ENCODE measurements around the gene USH1C.

The USH1C gene

DNA sequence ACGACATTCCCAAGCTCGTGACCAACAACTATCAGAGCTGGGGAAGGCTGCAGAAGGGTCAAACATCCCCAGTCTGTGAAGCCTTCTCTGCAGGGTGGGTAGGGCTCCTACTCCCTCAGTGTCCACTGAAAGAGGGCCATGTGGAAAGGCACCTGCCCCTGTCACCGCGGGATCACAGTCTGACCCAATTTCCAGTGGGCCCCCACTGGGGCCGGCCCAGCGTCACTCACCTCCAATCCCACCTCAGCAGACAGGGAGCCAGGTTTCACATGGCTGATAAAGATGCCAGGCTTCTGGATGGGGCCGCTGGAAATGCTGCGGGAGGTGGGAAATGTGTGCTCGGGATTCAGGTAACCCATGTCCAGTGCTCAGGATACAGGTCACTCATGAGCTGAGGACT, 20.0 kb downstream of the USH1C start:
- ATAC-seq: no peak
- TF ChIP-seq, protein P1, sequence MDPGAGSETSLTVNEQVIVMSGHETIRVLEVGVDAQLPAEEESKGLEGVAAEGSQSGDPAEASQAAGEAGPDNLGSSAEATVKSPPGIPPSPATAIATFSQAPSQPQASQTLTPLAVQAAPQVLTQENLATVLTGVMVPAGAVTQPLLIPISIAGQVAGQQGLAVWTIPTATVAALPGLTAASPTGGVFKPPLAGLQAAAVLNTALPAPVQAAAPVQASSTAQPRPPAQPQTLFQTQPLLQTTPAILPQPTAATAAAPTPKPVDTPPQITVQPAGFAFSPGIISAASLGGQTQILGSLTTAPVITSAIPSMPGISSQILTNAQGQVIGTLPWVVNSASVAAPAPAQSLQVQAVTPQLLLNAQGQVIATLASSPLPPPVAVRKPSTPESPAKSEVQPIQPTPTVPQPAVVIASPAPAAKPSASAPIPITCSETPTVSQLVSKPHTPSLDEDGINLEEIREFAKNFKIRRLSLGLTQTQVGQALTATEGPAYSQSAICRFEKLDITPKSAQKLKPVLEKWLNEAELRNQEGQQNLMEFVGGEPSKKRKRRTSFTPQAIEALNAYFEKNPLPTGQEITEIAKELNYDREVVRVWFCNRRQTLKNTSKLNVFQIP (CRISPR knock-in tag; IDR thresholded peaks at IDR 0.05; ENCODE audit: borderline replicate concordance, low read depth): no peak
- TF ChIP-seq OSR1 (CRISPR knock-in tag; IDR thresholded peaks at IDR 0.05): no peak
- no peak for TF ChIP-seq ZNF565 (CRISPR knock-in tag; conservative IDR thresholded peaks at IDR 0.05; ENCODE audit: low read depth)
- no peak for TF ChIP-seq TOX (CRISPR knock-in tag; IDR thresholded peaks at IDR 0.05; ENCODE audit: borderline replicate concordance)
- no peak for TF ChIP-seq ZC3H10 (CRISPR knock-in tag; IDR thresholded peaks at IDR 0.05)
- no peak for TF ChIP-seq ESRRG (CRISPR knock-in tag; IDR thresholded peaks at IDR 0.05)
- TF ChIP-seq SNAI2 (CRISPR knock-in tag; IDR thresholded peaks at IDR 0.05): no peak
- no peak for TF ChIP-seq BACH2 (CRISPR knock-in tag; IDR thresholded peaks at IDR 0.05; ENCODE audit: borderline replicate concordance)
- no peak for TF ChIP-seq ISL1 (CRISPR knock-in tag; IDR thresholded peaks at IDR 0.05)
- TF ChIP-seq, protein P2, sequence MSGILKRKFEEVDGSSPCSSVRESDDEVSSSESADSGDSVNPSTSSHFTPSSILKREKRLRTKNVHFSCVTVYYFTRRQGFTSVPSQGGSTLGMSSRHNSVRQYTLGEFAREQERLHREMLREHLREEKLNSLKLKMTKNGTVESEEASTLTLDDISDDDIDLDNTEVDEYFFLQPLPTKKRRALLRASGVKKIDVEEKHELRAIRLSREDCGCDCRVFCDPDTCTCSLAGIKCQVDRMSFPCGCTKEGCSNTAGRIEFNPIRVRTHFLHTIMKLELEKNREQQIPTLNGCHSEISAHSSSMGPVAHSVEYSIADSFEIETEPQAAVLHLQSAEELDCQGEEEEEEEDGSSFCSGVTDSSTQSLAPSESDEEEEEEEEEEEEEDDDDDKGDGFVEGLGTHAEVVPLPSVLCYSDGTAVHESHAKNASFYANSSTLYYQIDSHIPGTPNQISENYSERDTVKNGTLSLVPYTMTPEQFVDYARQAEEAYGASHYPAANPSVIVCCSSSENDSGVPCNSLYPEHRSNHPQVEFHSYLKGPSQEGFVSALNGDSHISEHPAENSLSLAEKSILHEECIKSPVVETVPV (CRISPR knock-in tag; IDR thresholded peaks at IDR 0.05): no peak
- TF ChIP-seq CSDC2 (CRISPR knock-in tag; IDR thresholded peaks at IDR 0.05): no peak
- no peak for TF ChIP-seq ZNF70 (CRISPR knock-in tag; IDR thresholded peaks at IDR 0.05)
- no peak for TF ChIP-seq ZNF8 (CRISPR knock-in tag; IDR thresholded peaks at IDR 0.05)
- no peak for TF ChIP-seq ARNTL (CRISPR knock-in tag; IDR thresholded peaks at IDR 0.05; ENCODE audit: borderline replicate concordance, low read depth)
- no peak for TF ChIP-seq CREB5 (CRISPR knock-in tag; IDR thresholded peaks at IDR 0.05; ENCODE audit: low read depth)
- no peak for TF ChIP-seq RARB (CRISPR knock-in tag; IDR thresholded peaks at IDR 0.05)
- TF ChIP-seq, protein P3, sequence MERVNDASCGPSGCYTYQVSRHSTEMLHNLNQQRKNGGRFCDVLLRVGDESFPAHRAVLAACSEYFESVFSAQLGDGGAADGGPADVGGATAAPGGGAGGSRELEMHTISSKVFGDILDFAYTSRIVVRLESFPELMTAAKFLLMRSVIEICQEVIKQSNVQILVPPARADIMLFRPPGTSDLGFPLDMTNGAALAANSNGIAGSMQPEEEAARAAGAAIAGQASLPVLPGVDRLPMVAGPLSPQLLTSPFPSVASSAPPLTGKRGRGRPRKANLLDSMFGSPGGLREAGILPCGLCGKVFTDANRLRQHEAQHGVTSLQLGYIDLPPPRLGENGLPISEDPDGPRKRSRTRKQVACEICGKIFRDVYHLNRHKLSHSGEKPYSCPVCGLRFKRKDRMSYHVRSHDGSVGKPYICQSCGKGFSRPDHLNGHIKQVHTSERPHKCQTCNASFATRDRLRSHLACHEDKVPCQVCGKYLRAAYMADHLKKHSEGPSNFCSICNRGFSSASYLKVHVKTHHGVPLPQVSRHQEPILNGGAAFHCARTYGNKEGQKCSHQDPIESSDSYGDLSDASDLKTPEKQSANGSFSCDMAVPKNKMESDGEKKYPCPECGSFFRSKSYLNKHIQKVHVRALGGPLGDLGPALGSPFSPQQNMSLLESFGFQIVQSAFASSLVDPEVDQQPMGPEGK (CRISPR knock-in tag; IDR thresholded peaks at IDR 0.05; ENCODE audit: borderline replicate concordance): no peak
- no peak for TF ChIP-seq ZFP3 (CRISPR knock-in tag; IDR thresholded peaks at IDR 0.05)
- no peak for TF ChIP-seq ZFP30 (CRISPR knock-in tag; IDR thresholded peaks at IDR 0.05)

GRCh38 chr11:17522655-17523054, 21.6 kb downstream of the USH1C start:
- TF ChIP-seq CREB5 (CRISPR knock-in tag; IDR thresholded peaks at IDR 0.05; ENCODE audit: low read depth) (no peak), TOX (CRISPR knock-in tag; IDR thresholded peaks at IDR 0.05; ENCODE audit: borderline replicate concordance) (no peak), ZC3H10 (CRISPR knock-in tag; IDR thresholded peaks at IDR 0.05) (no peak), ZNF8 (CRISPR knock-in tag; IDR thresholded peaks at IDR 0.05) (no peak), SNAI2 (CRISPR knock-in tag; IDR thresholded peaks at IDR 0.05) (no peak), RARB (CRISPR knock-in tag; IDR thresholded peaks at IDR 0.05) (no peak), TCF4 (CRISPR knock-in tag; IDR thresholded peaks at IDR 0.05; ENCODE audit: borderline replicate concordance) (no peak), ESRRG (CRISPR knock-in tag; IDR thresholded peaks at IDR 0.05) (no peak), ISL1 (CRISPR knock-in tag; IDR thresholded peaks at IDR 0.05) (no peak), ZFP30 (CRISPR knock-in tag; IDR thresholded peaks at IDR 0.05) (no peak), GLIS3 (CRISPR knock-in tag; IDR thresholded peaks at IDR 0.05) (no peak), ZFP3 (CRISPR knock-in tag; IDR thresholded peaks at IDR 0.05) (no peak), ZNF565 (CRISPR knock-in tag; conservative IDR thresholded peaks at IDR 0.05; ENCODE audit: low read depth) (no peak), ARNTL (CRISPR knock-in tag; IDR thresholded peaks at IDR 0.05; ENCODE audit: borderline replicate concordance, low read depth) (no peak), CSDC2 (CRISPR knock-in tag; IDR thresholded peaks at IDR 0.05) (no peak), OSR1 (CRISPR knock-in tag; IDR thresholded peaks at IDR 0.05) (no peak)
- TF ChIP-seq, protein P2 (CRISPR knock-in tag; IDR thresholded peaks at IDR 0.05): no peak
- TF ChIP-seq, protein P4, sequence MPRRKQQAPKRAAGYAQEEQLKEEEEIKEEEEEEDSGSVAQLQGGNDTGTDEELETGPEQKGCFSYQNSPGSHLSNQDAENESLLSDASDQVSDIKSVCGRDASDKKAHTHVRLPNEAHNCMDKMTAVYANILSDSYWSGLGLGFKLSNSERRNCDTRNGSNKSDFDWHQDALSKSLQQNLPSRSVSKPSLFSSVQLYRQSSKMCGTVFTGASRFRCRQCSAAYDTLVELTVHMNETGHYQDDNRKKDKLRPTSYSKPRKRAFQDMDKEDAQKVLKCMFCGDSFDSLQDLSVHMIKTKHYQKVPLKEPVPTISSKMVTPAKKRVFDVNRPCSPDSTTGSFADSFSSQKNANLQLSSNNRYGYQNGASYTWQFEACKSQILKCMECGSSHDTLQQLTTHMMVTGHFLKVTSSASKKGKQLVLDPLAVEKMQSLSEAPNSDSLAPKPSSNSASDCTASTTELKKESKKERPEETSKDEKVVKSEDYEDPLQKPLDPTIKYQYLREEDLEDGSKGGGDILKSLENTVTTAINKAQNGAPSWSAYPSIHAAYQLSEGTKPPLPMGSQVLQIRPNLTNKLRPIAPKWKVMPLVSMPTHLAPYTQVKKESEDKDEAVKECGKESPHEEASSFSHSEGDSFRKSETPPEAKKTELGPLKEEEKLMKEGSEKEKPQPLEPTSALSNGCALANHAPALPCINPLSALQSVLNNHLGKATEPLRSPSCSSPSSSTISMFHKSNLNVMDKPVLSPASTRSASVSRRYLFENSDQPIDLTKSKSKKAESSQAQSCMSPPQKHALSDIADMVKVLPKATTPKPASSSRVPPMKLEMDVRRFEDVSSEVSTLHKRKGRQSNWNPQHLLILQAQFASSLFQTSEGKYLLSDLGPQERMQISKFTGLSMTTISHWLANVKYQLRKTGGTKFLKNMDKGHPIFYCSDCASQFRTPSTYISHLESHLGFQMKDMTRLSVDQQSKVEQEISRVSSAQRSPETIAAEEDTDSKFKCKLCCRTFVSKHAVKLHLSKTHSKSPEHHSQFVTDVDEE (CRISPR knock-in tag; IDR thresholded peaks at IDR 0.05): no peak
- TF ChIP-seq, protein P3 (CRISPR knock-in tag; IDR thresholded peaks at IDR 0.05; ENCODE audit: borderline replicate concordance): no peak
- ATAC-seq: no peak

Measured in SK-N-SH treated with all-trans-retinoic acid at 6 μM for 48 hours (cell line).